ENCODE measurements around the gene TM4SF4. TPM values are rescaled to one million over a fixed set of nuclear protein-coding genes. Genes with fewer than 3 reads are reported as not detected.

The TM4SF4 gene
- total RNA-seq, 1 donor from 2014 or later = 0.49 TPM

DNA sequence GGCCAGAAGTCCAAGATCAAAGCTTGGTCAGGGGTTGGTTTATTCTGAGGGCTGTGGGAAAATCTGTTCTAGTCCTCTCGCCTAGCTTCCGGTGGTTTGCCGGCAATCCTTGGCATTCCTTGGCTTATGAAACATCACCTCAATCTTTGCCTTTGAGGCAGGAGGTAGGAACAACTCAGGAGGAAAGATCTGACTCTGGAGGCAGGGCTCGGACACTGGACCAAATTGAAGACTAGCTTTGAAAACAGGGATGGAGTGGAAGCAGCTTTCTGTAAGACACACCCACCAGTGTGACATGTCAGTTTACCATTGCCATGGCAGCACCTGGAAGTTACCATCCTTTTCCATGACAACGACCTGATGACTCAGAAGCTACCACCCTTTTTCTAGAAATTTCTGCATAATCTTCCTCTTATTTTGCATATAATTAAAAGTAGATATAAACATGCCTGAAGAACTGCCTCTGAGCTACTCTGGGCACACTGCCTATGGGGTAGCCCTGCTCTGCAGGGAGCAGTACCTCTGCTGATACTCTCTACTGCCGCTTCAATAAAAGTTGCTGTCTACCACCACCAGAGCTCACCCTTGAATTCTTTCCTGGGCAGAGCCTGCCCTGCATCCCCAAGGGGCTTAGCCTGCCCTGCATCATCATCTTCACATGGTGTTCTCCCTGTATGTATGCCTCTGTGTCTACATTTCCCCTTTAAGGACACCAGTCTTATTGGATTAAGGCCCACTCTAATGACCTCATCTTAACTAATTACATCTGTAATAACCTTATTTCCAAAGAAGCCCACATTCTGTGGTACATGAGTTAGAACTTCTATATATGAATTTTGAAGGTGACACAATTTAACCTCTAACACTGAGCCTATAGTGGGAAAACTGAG is 38.3 kb upstream of the TM4SF4 start:
- intact Hi-C loops (cut with DNase I) = no loop called here
- TF ChIP-seq, protein P1, sequence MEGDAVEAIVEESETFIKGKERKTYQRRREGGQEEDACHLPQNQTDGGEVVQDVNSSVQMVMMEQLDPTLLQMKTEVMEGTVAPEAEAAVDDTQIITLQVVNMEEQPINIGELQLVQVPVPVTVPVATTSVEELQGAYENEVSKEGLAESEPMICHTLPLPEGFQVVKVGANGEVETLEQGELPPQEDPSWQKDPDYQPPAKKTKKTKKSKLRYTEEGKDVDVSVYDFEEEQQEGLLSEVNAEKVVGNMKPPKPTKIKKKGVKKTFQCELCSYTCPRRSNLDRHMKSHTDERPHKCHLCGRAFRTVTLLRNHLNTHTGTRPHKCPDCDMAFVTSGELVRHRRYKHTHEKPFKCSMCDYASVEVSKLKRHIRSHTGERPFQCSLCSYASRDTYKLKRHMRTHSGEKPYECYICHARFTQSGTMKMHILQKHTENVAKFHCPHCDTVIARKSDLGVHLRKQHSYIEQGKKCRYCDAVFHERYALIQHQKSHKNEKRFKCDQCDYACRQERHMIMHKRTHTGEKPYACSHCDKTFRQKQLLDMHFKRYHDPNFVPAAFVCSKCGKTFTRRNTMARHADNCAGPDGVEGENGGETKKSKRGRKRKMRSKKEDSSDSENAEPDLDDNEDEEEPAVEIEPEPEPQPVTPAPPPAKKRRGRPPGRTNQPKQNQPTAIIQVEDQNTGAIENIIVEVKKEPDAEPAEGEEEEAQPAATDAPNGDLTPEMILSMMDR (IDR thresholded peaks at IDR 0.05) = no peak

DNA sequence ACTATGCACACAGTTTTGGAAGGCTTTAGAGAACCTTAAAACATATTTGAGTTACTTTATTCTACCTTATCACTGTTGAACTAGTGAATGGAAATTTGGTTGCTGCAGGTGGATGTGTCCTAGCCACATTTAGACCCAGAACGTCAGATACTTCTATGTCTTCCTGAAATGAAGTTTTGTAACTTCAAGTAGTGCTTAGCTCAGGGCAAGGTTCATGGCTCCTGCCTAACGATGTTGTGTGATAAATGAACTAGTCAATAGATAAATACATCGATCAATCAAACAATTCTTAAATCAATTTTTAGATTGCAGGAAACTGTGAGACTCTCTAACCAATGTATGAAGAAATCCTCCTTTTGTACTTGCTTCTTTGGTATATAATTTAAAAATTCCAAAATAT is 37.2 kb upstream of the TM4SF4 start:
- DNase-seq (no peak), ATAC-seq (no peak)
- Histone ChIP-seq H3K36me3 (no peaks in the 10 kb centered on the region), H3K9me3 (no peaks in the 10 kb centered on the region), H3K4me1 (no peaks in the 10 kb centered on the region), H3K27ac (no peak overlapping the region), H3K4me3 (no peak overlapping the region), H3K27me3 (no peaks in the 10 kb centered on the region)
- TF ChIP-seq, protein P1 (IDR thresholded peaks at IDR 0.05) = no peak
- intact Hi-C loops (cut with DNase I) = no loop called here

More for the DNA sequence above, 38.3 kb upstream of the TM4SF4 start:
- Histone ChIP-seq H3K27ac (no peak overlapping the region), H3K27me3 (no peaks in the 10 kb centered on the region), H3K4me1 (no peaks in the 10 kb centered on the region), H3K9me3 (no peaks in the 10 kb centered on the region), H3K36me3 (no peaks in the 10 kb centered on the region), H3K4me3 (no peak overlapping the region)
- ATAC-seq (no peak), DNase-seq (no peak)

DNA sequence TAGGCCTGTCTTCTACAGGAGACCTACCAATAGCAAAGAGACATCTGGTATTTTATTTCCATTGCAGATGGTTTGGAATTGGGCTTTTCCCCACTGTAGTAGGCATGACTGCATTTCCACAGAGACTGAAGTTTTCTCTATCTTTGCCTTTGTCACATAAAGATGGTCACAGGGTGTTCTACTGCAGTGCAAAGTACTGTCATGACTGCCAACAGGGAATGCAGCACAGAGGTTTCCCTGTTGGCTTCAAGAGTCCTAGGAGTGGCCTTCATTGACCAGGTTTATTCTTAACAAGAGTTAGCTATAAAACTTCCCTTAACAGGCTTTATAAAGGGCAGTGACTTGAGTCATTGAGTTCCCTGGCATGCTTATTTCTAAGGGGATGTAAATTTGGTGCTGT is 36.8 kb upstream of the TM4SF4 start:
- Histone ChIP-seq H3K27ac (no peak overlapping the region), H3K4me3 (no peak overlapping the region), H3K9me3 (no peaks in the 10 kb centered on the region), H3K36me3 (no peaks in the 10 kb centered on the region), H3K4me1 (no peaks in the 10 kb centered on the region), H3K27me3 (no peaks in the 10 kb centered on the region)
- intact Hi-C loops (cut with DNase I) = no loop called here
- TF ChIP-seq, protein P1 (IDR thresholded peaks at IDR 0.05) = no peak
- DNase-seq = no peak
- no peak for ATAC-seq

DNA sequence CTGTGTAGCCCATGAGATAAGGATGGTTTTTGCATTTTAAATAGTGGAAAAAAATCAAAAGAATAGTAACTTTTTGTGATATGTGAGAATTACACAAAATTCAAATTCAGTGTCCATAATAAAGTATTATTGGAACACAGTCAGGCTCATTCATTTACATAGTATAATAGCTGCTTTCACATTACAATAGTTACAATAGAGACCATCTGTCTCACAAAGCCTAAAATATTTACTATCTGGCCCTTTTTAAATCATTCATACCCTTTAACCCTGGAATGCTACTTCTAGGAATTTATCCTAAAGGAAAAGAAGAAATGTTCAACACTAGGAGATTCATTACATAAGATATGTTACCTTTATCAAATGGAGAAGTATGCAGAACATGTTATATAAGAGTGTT is 35.5 kb upstream of the TM4SF4 start:
- no peak for ATAC-seq
- Histone ChIP-seq H3K27ac (no peak overlapping the region), H3K4me1 (no peaks in the 10 kb centered on the region), H3K27me3 (no peaks in the 10 kb centered on the region), H3K36me3 (no peaks in the 10 kb centered on the region), H3K4me3 (no peak overlapping the region), H3K9me3 (no peaks in the 10 kb centered on the region)
- intact Hi-C loops (cut with DNase I) = no loop called here
- DNase-seq = no peak
- TF ChIP-seq, protein P1 (IDR thresholded peaks at IDR 0.05) = no peak

DNA sequence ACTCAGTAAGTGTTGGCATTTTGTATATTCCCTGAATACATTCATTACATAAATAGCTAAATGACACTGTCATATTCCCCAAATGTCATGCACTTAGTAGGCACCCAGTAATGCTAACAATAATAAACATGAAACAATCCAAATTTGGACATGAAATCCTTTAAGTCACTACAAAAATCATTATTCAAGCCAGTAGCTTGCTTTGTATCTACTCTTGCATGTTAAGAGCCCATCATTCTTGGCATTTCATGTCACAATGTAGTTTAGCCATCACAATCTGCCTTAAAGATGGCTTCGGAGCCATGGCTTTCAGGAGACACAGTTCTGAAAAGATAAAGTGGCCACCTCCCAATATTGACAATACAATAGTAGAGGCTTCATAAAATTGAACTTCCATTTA is 32.9 kb upstream of the TM4SF4 start:
- no peak overlapping the region for H3K27ac ChIP-seq
- intact Hi-C loops (cut with DNase I) = no loop called here
- ATAC-seq (no peak), DNase-seq (no peak)
- no peak overlapping the region for H3K4me3 ChIP-seq
- no peaks in the 10 kb centered on the region for H3K36me3 ChIP-seq
- H3K9me3 ChIP-seq = no peaks in the 10 kb centered on the region
- H3K4me1 ChIP-seq = no peaks in the 10 kb centered on the region
- TF ChIP-seq, protein P1 (IDR thresholded peaks at IDR 0.05) = no peak
- no peaks in the 10 kb centered on the region for H3K27me3 ChIP-seq
